Mesenteric fat pad (tissue), 1 donor: ENCODE results near the gene NPAS2. TPM values are rescaled to one million over a fixed set of nuclear protein-coding genes. Genes with fewer than 3 reads are reported as not detected.

Experiments
- DNase-seq: peaks from one replicate; pipeline ENCODE4 v3.0.0-alpha.2; 2020; ENCODE audit warnings: low spot score
- total RNA-seq: library from RNA; stranded (reverse); fragmentation: NEBNext Ultra II Directional; extraction: Animal tissue kit (Norgen Biotek cat#: 25700); gene quantifications from one replicate; pipeline ENCODE4 v1.2.1, GENCODE V29; 2021
- donor health status: DM: yes; HTN: yes; CAD: no.

The NPAS2 gene
- total RNA-seq, 1 donor from 2014 or later, result 32.1 TPM

DNA sequence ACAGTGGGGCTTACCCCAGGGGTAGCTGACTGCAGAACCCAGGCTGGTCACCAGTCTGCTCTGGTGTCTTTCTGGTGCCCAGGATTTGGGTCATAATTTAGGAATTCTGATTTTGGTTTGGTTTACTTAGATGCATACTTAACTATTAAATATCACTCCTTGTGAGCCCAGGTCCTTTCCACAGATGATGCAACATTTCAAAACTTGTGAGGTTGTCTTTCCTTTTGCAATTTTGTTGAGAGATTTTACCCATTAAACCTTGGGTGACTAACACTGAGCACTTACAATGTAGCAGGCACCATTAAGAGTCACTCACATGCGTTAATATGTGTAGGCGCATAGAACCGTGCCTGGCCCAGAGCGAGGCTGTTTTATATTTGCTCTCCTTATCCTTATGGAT, 120.3 kb downstream of the NPAS2 start:
- DNase-seq, result no peak

DNA sequence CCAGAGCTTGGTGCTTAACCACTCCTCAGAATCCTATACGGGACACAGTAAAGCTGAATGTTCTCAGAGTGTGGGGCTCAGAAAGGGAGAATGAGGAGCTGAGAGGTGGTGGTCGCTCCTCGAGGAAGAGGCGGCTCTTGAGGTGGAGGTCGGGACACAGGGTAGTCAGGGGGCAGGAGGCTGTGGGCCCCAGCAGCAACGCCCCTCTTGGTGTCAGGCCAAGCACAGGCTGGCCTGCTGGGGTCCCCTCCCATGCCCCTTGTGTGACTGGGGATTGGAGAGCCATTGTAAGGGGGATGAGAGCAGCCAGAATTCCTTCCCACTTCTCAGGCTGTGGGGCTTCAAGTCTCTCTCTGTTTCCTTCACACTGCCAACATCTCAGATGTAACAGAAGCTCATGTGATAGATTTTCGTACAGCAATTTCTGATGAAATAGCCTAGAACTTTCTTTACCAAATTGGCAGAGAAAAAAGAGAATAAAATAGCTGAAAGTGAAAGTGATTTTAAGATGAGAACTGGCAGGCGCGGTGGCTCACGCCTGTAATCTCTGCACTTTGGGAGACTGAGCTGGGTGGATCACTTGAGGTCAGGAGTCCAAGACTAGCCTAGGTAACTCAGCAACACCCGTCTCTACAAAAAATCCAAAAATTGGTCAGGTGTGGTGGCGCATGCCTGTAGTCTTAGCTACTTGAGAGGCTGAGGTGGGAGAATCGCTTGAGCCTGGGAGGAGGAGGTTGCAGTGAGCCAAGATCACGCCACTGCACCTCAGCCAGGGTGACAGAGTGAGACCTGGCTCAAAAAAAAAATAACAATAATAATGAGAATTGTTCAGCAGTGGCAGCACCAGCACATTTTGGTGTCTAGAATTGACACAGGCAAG, 121.1 kb downstream of the NPAS2 start:
- DNase-seq, result no peak

DNA sequence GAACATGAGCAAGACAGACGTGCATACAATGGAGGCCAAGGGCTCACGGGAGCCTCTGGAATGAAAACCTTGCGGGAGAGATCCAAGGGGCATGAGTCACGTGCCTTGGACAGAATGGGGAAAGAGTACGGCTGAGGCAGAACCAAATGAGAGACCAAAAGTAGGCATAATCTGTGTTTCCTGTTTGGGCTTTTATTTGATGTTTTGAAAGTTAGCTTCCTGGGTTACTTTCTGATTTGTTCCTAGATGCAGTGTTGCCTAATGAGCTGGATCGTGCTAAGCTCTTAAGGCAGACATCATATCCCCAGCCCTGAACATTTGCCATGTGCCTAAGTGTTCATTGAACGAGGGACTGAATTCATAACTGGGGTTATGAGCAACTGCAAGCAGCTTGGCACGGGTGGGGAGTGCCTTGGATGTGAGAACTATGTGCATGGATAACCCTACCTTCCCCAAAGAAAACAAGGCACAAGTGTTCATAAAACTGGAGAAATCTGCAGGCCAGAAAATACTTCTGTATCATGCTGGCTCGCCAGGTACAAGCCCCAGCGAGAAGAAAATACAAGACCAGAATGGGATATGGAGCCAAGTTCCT, 121.8 kb downstream of the NPAS2 start:
- no peak for DNase-seq

DNA sequence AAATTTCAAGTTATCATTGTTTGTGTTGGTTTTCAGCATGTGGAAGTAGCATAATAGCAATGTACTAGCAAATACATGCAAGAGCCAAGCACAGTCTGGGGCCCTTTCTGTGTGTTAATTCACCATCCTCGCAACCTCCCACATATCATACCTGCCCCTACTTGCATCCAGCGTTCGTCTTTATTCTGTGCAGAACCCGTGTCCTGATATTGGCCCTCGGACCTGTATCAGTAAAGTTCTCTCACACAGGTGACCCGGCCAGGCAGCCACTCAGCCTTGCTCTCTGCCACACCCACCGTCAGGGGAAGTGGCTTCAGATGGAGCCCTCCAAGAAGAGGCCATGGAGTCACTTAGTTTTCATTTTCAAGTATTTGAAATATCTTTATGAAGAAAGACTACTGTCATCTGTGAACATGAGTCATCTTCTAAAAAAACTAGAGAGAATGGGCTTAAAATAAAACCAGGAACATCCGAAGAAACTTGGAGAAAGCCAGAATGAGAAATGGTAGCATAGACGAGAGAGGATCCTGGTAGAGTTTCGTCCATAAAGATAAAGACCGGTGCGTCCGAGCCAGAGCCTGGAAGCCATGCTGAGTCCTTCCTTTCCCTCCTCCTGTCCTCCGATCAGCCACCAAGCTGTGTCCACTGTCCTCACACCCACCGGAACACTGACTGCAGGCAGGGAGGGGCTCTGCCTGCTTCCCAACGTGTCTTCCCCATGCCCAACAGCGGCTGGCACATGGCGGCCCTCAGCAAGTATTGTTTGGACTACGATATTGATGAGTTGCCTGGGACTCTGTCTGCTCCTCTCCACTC, 124.9 kb downstream of the NPAS2 start:
- peak; percentile 51 for DNase-seq

DNA sequence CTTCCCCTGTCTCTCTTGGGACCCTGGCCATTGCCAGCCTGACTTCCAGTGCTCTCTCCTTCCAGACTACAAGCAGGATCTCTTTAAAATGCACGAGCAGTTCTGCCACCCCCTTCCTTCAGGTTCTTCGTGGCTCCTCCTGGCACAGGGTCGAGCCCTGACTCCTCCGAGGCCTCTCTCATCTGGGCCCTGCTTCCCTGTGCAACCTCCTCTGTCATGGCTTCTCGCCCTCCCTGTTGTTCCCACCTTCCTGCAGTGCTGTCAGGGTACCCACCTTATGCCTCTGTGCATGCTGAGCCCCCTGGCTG, 125.4 kb downstream of the NPAS2 start:
- no peak for DNase-seq

DNA sequence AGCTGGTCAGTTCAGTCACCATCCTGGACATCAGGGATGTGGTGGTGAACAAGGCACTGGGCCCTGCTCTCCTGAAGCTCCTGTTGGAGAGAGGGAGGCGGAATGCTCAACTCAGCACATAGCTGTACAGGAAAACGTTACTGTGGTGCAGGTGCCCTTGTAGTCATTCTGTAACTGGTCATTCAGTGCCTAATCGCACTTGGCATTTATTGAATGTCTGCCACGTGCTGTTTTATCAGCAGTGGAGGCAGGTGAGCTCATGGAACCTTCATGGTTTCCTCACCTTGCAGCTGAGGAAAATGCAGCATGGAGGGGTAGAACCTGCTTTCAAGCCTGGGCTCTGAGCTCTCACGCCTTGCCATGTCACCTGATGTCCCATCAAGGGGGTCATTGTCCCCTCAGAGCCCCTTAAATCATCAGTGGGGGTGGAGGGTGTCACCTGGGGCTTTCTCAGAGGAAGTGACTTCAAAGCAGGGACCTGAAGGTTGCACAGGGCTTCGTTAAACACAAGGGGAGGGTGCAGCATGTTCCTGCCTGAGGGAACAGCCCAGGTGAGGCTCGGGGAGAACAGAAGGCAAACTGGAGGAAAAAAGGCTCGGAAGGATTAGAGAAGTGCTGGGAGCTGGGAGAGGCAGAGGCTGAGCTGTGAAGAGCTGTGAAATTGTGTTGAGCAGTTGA, 126.1 kb downstream of the NPAS2 start:
- peak; percentile 41 for DNase-seq

DNA sequence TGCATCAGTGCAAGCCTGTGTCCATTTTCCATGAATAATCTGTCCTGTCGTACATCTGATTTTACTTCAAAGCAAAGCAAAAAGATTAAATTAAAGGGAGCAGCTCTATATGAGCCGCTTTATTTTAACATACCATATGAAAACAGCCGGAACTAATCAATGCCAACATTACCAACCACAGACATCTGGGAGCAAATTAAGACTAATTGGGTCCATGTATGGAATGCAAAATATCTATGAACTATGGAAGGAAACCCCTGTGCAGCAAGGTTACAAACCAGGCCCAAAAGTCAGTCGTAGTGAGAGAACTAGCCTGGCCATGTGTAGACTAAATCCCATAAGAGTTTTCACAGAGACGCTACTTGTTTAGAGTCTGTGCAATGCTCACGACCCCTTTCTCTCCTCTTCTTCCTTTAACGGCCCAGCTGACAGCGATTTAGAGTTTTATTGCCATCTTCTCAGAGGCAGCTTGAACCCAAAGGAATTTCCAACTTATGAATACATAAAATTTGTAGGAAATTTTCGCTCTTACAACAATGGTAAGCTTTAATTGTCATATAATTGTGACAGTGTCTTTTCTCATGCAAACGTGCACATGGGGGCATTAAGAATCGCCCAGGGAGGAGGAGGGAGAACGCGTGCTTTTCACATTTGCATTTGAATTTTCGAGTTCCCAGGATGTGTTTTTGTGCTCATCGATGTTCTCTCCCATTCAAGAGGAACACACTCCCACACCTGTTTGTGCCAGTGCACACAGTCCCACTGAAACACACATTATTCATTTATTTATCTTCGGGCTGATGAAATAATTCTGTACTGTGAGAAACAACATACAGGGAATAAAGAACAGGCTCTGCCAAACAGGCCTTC, 129.2 kb downstream of the NPAS2 start:
- DNase-seq, result peak; percentile 3

DNA sequence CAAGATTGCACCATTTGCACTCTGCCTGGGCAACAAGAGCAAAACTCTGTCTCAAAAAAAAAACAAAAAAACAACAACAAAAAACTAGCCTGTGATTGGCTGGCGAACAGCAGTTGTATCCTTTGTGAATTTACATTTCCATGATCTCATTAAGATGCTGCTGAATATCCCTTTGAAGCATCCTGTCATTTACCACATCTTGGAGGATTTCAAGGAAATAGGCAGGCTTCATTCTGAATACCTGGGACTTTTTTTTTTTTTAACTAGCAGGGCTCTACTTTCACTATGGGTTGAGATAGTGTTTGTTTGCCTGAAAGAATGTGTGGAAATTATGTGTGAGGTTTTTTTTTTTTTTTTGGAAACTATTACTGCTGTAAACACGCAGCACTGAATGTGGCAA, 132.6 kb downstream of the NPAS2 start:
- DNase-seq, result no peak

DNA sequence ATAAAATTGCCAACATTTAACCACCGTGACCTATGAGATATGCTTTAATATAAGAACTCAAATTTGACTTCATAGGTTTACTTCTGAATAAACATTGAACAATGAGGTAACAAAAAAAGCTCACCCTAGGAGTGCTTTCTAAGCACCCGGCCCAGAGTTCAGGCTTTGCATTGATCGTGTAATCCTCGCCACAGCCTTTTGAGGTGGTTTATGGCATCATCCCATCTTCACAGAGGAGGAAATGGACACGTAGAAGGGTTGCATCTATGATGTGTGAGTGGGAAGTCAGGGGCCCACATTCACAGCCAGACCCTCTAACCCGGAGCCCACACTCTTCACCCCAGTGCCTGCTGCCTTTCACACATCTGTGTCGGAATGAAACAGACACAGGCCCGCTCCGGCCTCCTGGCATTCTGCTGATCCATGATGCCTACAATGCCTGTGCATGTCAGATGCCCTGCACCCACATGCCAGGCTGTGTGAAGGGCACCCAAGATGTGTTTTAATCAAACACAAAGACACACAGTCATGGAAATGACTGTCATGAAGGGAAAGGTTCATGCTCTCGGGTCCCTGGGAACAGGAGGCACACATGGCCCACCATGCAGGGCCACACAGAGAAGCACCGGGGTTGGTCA, 133.6 kb downstream of the NPAS2 start:
- DNase-seq, result no peak

DNA sequence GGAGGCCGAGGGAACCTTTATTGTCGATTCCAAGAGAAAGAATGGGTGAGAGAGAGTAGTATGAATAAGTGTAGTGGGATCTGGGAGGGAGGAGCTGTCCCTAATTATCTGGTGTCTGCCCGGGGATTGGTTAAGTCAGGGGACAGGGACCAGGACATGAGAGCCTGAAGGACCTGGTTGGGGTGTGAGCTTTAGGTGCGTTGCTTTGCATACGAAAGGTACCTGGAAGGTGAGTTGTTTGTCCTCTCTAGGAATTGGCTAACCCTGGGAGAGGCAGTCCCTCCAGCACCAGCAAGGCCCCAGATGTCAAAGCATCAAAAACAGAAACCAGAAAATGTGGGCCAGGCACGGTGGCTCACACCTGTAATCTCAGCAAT, 134.1 kb downstream of the NPAS2 start:
- DNase-seq, result peak; percentile 45

DNA sequence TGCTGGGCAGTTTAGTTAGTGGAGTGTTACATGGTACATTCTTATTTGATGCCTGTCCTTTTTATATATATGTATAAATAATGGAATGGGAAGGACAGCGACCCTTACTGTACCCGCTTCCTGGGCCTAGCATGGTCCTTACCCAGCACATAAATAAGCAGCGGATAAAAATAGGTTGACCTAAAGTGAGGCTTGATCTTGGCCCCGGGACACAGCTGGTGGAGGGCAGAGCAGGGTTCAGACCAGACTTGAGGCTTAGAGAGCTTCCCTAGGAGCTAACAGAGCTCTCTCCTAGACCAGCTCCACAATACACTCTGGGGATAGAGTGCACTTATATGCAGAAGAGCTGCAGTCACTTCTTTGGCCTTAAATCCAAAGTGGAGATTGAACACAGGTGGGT, 135.3 kb downstream of the NPAS2 start:
- no peak for DNase-seq

DNA sequence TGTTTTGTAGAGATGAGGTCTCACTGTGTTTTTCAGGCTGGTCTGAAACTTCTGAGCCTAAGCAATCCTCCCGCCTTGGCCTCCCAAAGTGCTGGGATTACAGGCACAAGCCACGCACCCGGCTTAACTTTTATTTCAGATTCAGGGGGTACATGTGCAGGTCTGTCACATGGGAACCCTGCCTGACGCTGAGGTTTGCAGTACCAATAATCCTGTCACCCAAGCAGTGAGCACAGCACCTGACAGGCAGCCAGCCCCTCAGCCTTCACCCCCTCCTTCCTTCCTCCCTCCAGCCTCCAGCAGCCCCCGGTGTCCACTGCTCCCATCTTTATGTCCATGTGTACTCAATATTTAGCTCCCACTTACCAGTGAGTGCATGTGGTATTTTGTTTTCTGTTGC, 136.1 kb downstream of the NPAS2 start:
- DNase-seq, result no peak

DNA sequence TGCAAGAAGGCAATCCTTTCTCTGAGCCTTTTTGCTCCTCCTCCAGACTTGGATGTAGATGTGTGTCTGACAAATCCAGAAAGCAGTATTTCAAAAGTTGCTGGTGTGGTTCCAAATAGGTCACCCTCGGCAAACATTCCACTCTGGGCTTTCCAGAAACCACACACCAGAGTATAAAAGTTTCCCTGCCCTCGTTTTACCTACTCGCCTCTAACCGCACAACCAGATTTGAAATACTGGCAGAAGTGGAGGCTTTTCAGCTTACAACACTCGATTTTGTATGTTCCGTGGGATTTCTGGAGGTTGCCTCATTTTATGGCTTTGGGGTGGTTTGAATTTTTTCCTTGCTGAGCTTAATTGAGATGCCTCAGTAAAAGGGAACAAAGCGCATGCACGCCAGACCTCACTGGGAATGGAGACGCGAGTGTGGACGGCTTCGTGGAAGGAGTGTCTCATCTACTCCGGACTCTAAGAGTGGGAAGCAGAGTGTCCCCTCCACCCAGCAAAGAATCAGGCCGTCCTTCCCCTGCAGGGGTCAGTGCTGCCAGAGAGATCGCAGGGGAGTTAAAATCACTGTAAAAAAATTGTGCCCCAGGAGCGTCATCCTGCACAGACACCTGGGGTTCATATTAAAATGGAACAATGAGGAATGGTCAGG, 138.2 kb downstream of the NPAS2 start:
- no peak for DNase-seq

DNA sequence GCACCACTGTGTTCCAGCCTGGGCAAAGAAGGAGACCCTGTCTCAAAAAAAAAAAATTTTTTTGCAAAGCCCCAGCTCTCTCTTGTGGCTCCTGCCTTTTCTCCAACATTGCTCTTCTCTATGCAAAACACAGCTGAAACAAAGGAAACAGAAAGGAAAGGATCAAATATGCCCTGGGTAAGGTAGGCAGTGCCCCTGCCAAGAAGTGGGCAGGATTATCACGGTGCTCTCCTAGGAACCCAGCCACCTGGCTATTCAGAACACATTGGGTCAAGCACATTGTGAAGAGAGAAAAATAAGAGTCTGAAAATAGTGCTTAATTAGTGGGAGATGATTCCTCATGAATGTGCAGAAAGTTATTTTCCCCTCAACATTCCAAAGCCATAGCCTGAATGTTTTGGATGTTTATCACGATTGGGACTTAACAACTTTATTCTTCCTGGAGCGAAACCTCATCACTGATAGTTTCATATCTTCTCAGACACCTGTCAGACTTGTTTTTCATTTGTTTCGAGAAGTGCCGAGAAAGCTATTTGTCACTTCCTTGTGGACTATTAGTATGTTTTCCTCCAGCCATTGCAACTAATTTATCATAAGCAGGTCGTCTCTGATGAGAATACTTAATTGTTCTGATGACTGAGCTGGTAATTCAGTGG, 139.4 kb downstream of the NPAS2 start:
- DNase-seq, result no peak

DNA sequence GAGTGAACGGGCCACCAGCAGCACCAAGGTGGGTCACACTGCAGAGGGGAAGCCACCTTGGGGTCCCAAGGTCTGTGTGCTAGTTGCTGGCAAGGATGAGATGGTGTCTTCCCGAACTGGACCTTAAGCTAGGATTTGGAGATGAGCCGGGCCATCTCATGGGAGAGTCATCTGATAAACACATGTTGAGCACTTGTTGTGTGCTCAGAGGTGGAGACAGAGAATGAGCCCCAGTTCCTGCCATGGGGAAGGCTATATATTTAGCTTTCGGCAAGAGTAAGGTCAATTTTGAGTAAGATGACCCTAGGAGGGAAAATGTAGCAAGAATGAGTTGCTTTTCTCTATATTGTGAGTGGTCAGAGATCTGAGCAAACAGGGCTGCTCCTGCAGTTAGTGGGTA, 140.7 kb downstream of the NPAS2 start:
- DNase-seq, result no peak

DNA sequence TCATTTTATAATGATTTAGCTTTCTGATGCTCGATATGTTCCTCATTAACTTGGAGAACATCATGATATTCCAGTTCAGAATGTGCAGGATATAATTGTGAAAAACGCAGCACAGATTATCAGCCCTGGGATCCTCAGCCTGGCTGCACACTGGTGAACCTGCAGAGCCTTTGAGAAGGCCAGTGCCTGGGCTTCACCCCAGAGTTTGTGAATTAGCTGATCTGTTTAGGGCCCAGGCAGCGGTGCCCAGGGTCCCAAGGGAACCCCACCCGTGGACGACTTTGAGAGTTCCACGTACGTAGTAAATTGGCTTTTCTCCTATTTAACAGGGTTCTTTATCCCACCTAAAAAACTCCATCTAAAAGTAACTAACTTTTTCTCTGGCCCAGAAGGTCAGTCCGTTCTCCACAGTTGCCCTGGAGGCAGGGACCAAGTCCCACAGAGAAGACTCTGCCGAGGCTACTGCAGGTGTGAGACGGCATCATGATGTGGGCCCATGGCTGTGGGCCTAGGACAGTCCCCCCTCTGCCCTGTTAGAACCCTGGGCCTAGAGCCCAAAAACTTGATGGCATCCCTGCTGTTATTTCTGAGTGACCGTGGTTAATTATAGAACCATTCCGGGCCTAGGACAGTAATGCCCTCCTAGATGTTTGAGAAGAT, 142.6 kb downstream of the NPAS2 start:
- DNase-seq, result no peak

DNA sequence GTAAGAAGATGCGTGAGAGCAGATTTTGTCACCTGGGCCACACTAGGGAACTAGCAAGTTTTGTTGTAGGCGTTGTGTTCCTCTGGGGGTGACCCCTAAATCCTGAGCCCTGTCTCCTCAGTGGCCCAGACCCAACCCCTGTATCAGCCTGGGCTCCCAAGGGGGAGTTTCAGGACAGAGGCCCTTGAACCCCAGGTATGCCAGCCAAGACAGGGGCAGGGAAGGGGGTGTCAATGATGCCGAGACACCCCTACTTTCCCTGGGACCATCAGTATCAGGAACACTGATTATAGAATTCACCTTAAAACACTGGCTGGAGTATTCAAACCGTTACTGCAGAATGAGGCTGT, 143.1 kb downstream of the NPAS2 start:
- DNase-seq, result no peak

DNA sequence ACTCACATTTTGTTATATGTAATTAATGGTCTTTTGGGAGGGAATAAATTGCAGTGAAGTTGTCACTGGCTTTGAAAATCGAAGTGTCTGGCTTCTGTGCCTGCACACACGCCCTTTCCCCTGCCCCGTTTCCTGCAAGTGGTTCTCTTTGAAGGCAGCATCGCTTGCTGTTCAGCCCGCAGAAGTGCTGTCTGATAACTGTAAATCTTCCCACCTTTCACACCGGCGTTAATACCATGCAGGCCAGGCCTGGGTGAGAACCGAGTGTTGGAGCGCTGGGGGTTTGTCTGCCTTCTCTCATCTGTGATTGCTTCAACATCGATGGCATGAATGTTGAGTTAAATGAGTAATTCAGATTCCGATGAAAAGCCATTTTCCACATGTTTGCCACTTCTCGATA, 144.3 kb downstream of the NPAS2 start:
- DNase-seq, result no peak

DNA sequence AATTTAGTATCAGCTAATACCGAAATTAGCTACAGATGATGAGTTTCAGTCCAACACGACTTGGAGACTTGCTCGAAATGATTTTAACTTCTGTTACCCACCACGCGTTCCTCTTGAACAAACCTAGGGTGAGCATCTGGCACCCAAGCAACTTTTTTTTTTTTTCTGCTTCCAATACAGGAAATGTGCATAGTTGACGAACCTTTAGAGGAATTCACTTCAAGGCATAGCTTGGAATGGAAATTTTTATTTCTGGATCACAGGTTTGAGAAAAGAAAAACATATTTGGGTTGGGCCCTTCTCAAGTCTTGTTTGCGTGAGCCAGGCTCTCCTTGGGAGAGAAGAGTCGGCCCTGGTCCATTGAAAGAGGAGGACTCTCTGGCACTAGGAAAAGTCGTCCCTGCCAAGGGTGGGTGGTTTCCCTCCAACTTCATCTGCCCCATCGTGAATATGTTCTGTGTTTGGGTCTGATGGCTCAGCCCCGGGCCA, 144.8 kb downstream of the NPAS2 start:
- no peak for DNase-seq
